HL-60/S4 (cell line): ENCODE results near the gene TMEM175.

ENCODE experiments used
- in situ Hi-C: fragments of 300-500 bp; cut with MboI; formaldehyde crosslinking; loops from 2 replicates; pipeline ENCODE4 v1.14.3; 2022; ENCODE audit warnings: low sequenced_read_pairs

Gene TMEM175

DNA sequence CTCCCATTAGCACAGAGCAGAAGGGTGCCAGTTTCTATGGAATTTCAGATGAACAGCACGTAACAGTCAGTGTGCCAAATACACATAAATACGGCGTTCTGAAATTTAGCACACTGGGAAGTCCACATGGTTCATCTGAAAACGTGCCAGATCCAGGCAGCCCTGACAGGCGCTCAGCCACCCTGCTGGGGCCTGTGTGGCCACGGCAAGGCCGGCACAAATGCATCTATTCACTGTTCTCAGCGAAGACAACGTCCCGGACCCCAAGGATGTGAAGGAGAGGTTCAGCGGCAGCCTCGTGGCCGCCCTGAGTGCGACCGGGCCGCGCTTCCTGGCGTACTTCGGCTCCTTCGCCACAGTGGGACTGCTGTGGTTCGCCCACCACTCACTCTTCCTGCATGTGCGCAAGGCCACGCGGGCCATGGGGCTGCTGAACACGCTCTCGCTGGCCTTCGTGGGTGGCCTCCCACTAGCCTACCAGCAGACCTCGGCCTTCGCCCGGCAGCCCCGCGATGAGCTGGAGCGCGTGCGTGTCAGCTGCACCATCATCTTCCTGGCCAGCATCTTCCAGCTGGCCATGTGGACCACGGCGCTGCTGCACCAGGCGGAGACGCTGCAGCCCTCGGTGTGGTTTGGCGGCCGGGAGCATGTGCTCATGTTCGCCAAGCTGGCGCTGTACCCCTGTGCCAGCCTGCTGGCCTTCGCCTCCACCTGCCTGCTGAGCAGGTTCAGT lies 25.5 kb downstream of the TMEM175 start:
- in situ Hi-C loops = no loop called here

DNA sequence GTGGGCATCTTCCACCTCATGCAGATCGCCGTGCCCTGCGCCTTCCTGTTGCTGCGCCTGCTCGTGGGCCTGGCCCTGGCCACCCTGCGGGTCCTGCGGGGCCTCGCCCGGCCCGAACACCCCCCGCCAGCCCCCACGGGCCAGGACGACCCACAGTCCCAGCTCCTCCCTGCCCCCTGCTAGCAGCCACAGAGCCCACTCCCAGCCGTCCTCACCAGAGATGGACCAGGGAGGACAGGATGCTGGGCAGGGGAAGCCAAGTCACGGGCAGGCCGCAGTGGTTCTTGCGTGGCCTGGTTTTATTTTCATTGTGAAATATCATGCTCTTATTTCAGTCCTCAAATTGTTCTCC lies 26.0 kb downstream of the TMEM175 start:
- in situ Hi-C loops = no loop called here

DNA sequence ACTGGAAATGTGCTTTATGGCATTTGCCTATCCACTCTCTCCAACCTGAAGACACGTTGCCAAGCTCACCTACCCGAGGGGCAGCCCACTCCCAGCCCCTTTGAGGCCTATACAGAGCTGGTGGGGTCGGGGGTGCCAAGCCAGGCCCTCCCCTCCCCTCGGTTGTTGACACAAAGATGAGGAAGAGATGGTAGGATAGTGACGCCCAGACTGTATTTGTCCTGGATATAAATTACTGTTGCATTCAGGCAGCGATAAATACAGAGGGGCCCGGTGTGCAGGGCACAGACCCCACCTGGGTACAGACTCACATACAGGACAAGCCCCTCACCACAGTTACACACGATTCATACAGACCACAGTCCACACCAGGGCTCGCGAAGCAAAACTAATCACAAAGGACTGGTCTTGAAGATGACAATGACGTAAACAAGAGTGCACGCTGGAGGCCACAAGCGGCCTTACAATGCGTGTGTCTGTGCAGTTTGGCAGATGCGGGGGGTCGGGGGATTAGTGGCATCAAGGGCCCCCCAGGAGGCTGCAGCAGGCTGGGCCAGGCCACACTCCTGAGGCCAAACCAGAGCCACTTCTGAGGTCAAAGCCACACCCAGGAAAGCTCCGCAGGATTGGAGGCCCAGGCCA lies 26.6 kb downstream of the TMEM175 start:
- in situ Hi-C loops = no loop called here

DNA sequence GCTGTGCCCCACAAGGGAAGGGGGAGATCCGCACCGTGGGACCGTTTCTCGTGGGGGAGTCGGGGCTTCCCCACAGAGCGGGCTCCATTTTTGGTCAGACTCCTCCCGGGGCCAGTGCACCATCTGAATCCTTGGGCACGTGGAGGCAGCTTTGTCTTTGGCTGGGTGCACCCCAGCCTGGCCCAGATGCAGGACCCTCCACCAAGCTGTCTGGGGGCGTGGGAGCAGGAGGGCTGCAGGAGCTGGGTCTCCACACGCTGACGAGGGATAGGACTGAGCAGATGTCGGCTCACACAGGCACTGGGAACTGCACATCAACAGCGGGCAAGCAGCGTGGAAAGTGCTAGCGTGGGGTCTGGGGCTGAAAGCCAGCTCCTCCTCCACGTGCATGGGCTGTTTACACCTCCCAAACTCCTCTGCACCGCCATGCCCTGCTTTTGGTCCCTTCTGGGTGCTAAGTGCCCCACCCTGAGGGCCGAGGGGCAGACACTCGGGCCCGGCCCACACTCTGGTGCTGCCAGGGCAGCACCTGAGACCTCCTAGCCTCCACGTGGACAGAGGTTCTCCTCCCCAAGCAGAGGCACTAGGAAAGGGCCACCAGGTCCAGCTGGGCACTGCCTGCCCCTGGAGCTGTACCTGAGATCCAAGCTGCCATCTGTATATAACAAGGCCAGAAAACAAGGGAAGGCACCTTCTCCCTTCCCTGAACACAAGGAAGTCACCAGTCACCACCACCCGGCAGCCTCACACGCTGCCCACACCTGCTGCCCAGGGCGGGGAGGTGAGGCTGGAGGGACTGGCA lies 27.3 kb downstream of the TMEM175 start:
- in situ Hi-C loops = no loop called here

DNA sequence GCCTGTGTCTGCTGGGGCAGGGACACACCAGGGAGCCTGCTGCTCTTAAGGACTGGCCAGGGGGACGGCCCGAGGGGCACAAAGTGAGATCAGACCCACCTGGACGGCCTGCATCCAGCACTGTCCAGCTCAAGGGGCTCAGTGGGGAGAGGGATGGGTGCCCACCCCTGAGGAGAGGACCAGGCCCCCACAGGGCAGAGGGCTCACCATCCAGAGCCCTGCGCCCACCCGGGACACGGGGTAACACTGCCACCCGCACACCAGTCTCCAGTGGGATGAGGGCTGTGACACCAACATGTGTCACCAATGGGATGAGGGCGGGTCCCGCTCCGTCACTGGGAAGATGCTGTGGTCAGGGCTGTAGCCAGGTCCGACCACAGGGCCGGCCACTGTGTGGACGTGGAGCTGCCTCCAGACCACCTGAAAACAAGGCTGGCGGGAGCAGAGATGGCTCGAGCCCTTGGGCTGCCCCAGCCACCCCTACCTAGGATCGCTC lies 27.9 kb downstream of the TMEM175 start:
- in situ Hi-C loops = no loop called here

DNA sequence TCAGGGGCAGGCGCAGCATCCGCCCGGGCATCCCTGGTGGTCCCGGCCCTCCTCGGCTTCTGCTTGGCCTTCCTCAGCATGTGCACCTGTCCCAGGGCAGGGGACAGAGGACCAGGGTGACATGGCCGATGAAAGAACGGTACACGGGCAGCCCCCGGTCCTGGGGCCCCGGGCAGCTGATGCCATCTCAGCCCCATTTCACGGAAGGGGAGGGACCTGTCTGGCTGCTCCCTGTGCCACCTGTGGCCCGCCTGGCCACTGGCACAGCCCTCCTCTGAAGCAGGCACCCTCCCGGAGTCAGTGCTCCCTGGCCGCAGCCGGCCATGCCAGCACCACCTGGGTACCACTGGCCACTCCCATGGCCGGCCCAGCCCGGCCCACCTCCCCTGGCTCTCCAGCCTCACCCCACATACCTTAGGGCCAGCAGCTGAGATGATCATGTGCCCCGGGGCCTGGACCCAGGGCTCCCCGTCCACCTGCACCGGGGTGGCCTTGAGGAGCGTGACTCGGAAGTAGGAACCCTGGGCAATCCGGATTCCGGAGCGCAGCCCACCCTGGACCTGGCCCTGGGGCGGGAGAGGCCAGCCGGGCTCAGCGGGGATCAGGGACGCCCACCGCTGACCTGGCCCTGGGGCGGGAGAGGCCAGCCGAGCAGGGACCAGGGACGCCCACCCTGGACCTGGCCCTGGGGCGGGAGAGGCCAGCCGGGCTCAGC lies 28.5 kb downstream of the TMEM175 start:
- in situ Hi-C loops = no loop called here

DNA sequence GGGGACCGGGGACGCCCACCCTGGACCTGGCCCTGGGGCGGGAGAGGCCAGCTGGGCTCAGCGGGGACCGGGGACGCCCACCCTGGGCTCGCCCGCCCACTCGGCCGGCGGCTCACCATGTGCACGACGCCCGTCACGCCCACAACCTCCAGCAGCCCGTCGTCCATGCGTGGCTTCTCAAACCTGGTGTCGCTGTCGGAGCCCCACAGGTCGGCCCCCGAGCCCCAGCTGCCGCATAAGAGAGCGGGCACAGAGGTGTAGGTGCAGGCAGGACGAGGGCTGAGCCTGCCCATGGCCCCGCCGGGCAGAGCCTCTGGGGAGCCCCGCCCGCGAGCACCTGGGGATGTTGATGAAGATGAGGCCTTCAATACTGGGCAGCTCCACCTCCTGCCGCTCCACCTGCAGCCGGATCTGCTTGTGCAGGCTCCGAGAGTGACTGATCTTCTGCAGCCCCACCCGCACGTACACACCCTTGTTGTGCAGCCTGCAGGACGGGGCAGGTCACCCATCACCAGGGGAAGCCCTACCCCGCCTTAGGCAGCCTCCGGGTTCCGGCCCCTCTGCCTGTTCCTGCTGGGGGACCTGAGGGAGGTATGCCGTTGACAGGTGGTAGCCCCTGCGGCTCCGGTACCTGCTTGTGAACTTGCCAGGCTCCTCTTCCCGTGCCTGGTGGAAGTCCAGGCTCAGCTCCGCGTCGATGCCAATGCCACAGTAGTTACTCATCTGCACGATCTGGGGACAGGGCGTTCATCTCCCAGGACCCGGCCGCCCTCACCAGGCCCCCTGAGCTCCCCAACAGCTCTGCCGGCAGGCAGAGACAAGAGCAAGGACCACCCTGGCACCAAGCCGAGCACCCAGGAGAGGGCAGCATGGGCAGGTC lies 29.3 kb downstream of the TMEM175 start:
- in situ Hi-C loops = no loop called here

DNA sequence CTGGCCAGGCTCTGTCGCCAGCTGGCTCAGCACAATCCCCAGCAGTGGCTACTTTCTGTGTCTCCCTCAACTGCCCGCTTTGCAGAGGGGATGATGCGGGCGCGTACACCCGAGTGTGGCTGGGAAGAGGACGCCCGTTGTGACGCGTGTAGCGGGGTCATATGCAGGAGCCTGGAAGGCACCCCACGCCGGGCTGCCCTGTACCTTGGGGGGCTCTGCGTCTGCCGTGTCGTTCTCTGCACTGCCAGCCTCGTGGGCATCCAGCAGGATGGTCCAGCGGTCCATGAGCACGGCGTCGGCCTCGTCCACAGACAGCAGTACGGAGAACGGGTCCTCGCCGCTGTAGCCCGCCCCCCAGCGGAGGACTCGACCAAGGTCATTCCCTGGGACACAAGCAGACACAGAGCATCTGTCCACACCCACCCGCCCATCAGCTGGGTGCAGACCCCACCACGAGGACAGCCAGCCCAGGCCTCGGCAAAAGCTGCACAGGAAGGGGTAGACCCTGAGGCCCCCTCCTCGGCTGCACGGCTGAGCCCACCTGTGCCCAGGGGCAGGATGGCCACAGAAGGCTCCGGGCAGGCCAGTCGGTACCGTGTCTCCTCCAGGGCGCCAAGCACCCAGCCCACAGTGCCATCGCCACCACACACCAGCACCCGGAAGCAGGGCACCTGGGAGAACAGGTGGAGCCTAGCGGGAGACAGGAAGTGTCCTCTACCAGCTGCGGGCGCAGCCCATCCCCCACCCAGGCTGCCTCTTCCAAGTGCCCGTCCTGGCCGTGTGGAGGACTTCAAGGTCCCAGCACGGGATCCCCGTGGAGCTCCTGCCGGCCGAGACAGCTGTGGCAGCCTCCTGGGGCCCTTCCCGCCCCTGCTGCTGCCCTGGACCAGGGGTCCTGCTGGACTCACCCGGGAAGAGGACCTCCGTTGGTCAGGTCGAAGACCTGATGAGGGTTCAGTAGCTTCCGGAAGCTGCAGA lies 30.3 kb downstream of the TMEM175 start:
- in situ Hi-C loops = no loop called here

DNA sequence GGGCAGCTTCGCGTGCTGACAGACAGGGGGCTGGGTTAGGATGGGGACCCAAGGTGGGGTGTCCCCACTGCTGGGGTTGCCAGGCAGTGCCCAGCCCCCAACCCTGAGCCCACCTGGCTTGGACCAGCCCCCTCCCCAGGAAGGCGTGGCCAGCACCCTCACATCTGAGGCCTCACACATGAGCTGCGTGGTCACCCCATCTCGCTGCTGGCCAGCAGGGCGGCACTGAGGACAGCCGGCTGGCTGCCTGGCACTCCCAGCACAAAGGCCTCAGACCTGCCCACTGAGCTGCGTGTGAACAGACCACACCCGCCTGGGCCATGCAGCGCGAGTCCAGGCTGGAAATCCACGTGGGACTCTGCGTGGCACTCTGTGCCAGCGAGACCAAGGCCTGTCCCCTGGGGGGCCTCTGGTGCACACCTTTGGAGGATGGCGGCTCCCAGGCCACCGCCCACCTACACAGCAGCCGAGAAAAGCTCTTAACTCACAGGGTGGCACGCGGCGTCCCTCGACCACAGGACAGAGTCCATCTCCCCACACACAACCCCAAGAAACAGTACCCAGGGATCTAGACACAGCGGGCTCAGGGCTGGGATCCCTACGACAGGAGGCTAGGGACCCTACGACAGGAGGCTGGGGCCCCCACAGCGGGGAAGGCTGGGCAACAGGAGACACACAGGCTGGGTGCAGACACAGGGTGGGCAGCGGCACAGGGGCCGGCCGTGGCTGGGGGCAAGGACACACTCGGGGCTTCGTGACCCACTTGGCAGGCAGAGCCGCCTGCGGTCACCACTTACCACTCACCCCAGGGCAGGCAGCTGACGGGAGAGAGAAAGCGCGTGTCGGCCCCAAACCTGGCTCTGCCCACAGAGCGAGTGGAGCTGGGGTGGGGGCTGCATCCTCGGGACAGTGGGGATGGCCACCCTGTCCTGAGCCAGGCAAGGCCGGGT lies 31.3 kb downstream of the TMEM175 start:
- in situ Hi-C loops = no loop called here

DNA sequence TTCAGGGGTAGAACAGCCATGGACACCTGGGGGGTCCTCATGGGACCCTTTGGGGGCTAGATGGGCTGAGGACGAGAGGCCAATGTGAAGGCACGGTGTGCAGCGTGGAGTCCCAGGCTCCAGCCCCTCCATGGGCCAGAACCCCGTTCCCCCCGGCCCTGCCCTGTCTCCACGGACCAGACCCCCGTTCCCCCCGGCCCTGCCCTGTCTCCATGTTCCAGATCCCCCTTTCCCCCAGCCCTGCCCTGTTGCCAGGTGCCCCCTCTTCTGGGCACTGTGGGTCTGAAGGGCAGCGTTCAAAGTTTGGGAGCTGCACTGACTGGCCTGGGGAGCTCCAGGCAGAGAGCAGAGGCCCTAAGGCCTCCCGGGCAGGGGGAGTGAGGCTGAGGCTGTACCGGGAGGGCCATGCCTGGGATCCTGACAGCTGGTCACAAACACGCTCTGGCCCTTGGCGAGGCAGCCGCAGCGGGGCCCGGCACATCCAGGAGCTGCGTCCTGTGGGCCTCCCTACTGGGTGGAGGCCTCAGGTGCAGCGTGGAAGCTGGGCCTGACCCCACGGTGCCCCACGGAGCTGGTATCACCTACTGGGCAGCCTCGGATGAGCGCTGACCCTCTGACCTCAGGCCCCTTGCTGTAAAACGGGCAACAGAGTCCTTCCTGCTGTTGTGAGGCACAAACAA lies 32.2 kb downstream of the TMEM175 start:
- in situ Hi-C loops = no loop called here

DNA sequence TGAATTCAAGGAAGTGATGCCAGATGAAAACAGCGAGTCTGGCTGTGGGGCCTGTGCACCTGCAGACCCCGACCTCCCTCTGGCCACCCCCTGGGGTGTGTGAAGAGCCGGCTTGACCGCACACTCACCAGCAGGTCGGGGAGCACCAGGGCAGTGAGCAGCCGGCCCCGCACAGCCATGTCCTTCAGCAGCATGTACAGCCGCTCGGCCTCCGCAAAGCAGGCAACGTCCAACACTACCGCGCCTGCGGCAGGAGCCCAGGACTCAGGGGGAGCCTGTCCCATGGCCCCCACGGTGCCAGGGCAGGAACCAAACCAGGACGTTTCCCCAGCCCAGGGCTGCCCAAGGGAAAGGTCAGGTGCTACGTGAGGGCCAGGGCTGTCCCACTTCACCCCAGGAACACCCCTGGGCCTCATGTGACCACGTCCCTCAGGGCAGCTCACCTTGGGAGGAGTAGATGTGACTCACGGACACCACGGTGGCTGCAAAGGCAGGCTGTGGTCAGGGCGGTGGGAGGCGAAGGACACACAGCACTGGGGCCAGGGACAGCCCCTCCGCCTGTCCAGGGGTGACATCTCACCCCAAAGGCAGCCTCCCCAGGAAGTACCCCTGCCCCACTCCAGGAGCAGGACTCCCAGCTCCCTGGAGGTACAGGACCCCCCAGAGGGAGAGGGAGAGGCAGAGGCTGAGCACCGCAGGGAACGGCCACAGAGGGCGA lies 32.9 kb downstream of the TMEM175 start:
- in situ Hi-C loops = no loop called here

DNA sequence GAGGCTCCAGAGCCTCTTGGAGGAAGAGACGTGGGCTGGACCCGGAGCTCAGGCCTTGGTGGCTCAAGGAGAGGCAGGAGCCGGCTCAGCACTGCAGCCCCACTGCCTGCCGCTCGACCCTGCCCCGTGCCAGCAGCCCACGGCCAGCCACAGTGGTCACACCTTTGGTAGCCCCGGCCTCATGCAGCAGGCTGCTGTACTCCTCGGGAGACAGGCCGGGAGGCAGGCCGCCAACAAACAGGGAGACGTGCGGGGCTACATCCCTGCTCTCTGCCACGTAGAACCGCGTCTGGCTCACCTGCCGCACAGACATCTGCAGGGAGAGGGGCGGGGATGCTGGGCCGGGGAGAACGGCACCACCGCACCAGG lies 33.5 kb downstream of the TMEM175 start:
- in situ Hi-C loops = no loop called here

DNA sequence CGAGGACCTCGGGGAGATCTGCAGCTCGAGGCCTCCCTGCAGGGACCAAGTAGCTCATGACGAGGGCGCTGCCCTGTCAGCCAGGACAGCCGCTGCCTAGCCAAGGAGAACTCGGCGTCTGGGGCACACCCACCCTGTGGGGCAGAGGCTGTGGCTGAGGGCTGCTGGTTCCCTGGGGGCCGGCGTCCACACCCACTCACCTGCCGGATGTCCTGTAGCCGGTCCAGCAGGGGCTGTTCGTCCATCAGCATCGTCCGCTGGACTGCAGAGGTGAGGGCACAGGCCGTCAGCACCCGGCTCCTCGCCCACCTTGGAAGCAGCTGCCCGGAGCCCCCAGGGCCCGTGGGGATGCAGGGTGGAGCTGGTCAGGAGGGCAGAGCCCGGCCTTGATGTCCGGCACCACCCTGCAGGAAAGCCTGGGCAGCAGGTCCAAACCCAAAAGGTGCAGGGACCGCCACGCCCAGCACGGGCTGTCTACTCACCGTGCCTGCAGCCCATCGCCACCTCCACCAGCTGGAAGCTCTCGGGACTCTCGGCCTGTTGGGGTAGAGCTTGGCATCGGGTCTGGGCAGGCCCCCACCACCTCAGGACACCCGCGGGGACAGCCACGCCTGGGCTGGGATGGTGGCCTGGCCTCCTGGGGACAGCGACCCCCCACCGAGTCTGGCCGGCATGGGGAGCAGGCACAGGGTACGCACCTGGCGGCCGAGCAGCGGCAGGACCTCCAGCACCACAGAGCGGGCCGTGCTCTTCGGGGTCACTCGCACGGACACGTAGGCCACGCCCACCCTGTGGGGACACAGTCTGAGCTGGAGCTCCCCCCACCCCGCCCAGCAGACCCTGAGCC lies 34.2 kb downstream of the TMEM175 start:
- in situ Hi-C loops = no loop called here

DNA sequence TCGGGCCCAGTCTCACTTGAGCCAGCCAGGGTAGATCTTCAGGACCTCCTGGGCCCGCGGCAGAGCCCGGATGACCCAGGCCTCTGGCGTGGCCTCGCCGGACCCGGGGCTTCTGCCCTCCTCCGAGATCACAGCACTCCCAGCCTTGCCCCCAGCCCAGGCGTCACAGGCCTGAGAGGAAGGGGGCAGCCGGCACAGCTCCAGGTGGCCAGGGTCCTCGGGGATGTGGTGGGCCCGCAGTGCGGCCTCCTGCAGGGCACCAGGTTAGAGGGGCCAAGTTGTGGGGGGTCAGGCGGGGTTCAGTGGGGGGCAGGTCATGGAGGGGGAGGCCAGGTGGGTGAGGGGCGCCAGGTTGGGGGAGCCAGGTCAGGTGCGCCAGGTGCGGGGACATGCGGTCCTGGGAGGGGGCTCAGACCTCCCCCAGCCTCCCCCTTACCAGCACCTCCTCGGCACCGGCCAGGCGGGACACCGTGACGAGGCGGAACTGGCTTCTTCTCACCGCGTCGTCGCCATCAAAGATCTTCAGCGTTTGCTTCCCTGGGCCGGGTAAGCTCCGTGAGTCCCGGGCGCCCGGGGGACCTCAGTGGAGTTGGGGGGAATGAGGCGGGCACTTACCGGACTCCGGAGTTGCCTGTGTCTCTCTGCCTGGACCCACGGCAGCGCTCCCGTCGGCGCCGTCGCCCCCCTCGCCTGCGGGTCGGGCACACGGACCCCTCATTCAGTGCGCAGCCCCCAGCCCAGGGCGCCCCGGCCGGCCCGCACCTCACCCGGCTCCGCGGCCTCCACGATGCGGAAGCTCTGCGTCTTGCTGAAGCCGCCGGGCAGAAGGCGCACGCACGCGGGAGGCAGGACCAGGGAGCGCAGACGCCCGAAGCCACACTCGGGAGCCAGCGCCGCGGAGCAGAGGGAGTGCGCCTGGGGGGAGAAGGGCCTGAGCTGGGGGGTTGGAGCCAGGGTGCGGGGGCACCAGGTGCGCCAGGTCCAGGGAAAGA lies 35.1 kb downstream of the TMEM175 start:
- in situ Hi-C loops = no loop called here

DNA sequence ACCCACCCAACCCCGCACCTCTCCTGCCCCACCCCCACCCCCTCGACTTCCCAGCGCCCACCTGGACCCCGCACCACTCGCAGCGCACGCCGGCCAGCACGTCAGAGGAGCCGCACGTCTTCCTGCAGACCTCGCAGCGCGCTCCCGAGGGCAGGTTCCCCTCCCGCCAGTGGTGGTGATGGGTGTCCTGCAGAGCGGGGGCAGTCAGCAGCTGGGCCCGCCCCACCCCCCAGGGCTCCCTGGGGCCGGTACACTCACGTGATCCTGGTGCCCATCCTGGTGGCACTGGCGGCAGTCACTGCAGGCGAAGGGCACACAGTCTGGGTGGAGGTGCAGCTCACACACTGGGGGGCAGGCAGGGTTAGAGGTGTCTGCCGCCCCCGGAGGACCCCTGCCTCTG lies 36.0 kb downstream of the TMEM175 start:
- in situ Hi-C loops = no loop called here
